Tibial nerve (tissue), 3 donors: ENCODE data around the gene LIPC.

Experiments
- CTCF ChIP-seq, 5 experiments: fragments of 200-600 bp in 3 of 5; fragments of 450-650 bp in 2 of 5; sonication (generic) in 3 of 5; IDR thresholded peaks; one replicate each; pipeline ENCODE4 v1.5.1; 2016 to 2019; ENCODE audit warnings: antibody characterized with exemption in 5 of 5, mild to moderate bottlenecking in 3 of 5, moderate library complexity in 2 of 5
- POLR2A ChIP-seq, 2 donors: fragments of 450-650 bp; IDR thresholded peaks; one replicate each; pipeline ENCODE4 v1.6.1; 2017; ENCODE audit warnings: antibody characterized with exemption in 2 of 2, mild to moderate bottlenecking in 2 of 2, moderate library complexity in 2 of 2

- TF ChIP-seq CTCF (IDR thresholded peaks at IDR 0.05), result no peak
- no peak for TF ChIP-seq POLR2A (IDR thresholded peaks at IDR 0.05)
Observed at GRCh38 chr15:58406811-58407210, 25.0 kb upstream of the LIPC start.
